ENCODE results near the gene SENP8. TPM values are rescaled to one million over a fixed set of nuclear protein-coding genes. Genes with fewer than 3 reads are reported as not detected.
A peak's percentile ranks its signal among the peaks of the same experiment; 100 is the strongest.

SENP8 gene
- total RNA-seq, 2 experiments from 2014 or later: 0.69 to 4.6 TPM

GRCh38 chr15:72153269-72154000 is 35.2 kb downstream of the SENP8 start:
- intact Hi-C loops (cut with micrococcal nuclease; ENCODE audit: unreplicated experiment): no loop called here
- no peaks in the 10 kb centered on the region for H3K9me3 ChIP-seq (ENCODE audit: low read length)
- ChIA-PET CTCF (ENCODE audit: unreplicated experiment) (interaction anchor here (1.1 kb wide), 1 partner anchor 111 kb away, joined by 3 read pairs; no protein-coding TSS in a partner anchor), POLR2A (interaction anchor here (0.5 to 0.7 kb wide), 7 partner anchors 35 to 1132 kb away, joined by 3 to 7 read pairs (median 4); partner anchors contain the start of gene SENP8)
- H3K4me2 ChIP-seq (ENCODE audit: low read length): no peak overlapping the region
- TF ChIP-seq EZH2phosphoT487 (IDR thresholded peaks at IDR 0.05; ENCODE audit: borderline replicate concordance, low read depth, low read length) (no peak), CTCF (conservative IDR thresholded peaks at IDR 0.05; ENCODE audit: low read length) (no peak)
- H3K27ac ChIP-seq (ENCODE audit: low read depth, low read length, poor library complexity, severe bottlenecking): no peak overlapping the region
- H3K36me3 ChIP-seq (ENCODE audit: insufficient read depth, low read length): no peaks in the 10 kb centered on the region
- H3K79me2 ChIP-seq (ENCODE audit: insufficient read depth, low read depth, low read length): no peaks in the 10 kb centered on the region
- no peaks in the 10 kb centered on the region for H3K9me2 ChIP-seq (ENCODE audit: insufficient read depth, low read length)
- no peaks in the 10 kb centered on the region for H4K20me1 ChIP-seq (ENCODE audit: insufficient read depth, low read length)
- no TSS peak for BruUV-seq (replicated peaks)
- no peak for DNase-seq (ENCODE audit: low spot score)
- peaks cover 6% of the 10 kb centered on the region for H3K4me1 ChIP-seq (ENCODE audit: insufficient read depth, low read length, poor library complexity, severe bottlenecking)
- H3K4me3 ChIP-seq (ENCODE audit: low read depth, low read length, poor library complexity, severe bottlenecking): no peak overlapping the region
- no peak overlapping the region for H2AFZ ChIP-seq (ENCODE audit: low read length)

GRCh38 chr15:72154316-72154715 is 36.1 kb downstream of the SENP8 start:
- Histone ChIP-seq H3K4me1 (ENCODE audit: insufficient read depth, low read length, poor library complexity, severe bottlenecking) (peaks cover 6% of the 10 kb centered on the region), H3K79me2 (ENCODE audit: insufficient read depth, low read depth, low read length) (no peaks in the 10 kb centered on the region), H3K9me2 (ENCODE audit: insufficient read depth, low read length) (no peaks in the 10 kb centered on the region), H3K27ac (ENCODE audit: low read depth, low read length, poor library complexity, severe bottlenecking) (no peak overlapping the region), H3K4me2 (ENCODE audit: low read length) (no peak overlapping the region), H3K36me3 (ENCODE audit: insufficient read depth, low read length) (no peaks in the 10 kb centered on the region), H3K9me3 (ENCODE audit: low read length) (no peaks in the 10 kb centered on the region), H3K4me3 (ENCODE audit: low read depth, low read length, poor library complexity, severe bottlenecking) (no peak overlapping the region), H2AFZ (ENCODE audit: low read length) (no peak overlapping the region), H4K20me1 (ENCODE audit: insufficient read depth, low read length) (no peaks in the 10 kb centered on the region)
- BruUV-seq (replicated peaks): no TSS peak
- ChIA-PET CTCF (ENCODE audit: unreplicated experiment) (interaction anchor here (0.6 to 1.1 kb wide), 3 partner anchors 14 to 362 kb away, joined by 3 read pairs; no protein-coding TSS in a partner anchor), POLR2A (no interaction called here)
- no peak for DNase-seq (ENCODE audit: low spot score)
- intact Hi-C loops (cut with micrococcal nuclease; ENCODE audit: unreplicated experiment): no loop called here
- no peak for TF ChIP-seq CTCF (conservative IDR thresholded peaks at IDR 0.05; ENCODE audit: low read length)
- TF ChIP-seq EZH2phosphoT487 (IDR thresholded peaks at IDR 0.05; ENCODE audit: borderline replicate concordance, low read depth, low read length): no peak

GRCh38 chr15:72155003-72155621 is 36.9 kb downstream of the SENP8 start:
- Histone ChIP-seq H3K9me2 (ENCODE audit: insufficient read depth, low read length) (no peaks in the 10 kb centered on the region), H3K9me3 (ENCODE audit: low read length) (no peaks in the 10 kb centered on the region), H4K20me1 (ENCODE audit: insufficient read depth, low read length) (no peaks in the 10 kb centered on the region), H3K36me3 (ENCODE audit: insufficient read depth, low read length) (no peaks in the 10 kb centered on the region), H3K4me1 (ENCODE audit: insufficient read depth, low read length, poor library complexity, severe bottlenecking) (peaks cover 6% of the 10 kb centered on the region), H2AFZ (ENCODE audit: low read length) (peak overlapping the region; percentile 87; the same call in 1 of the 2 replicates), H3K4me2 (ENCODE audit: low read length) (peak overlapping the region; percentile 73), H3K27ac (ENCODE audit: low read depth, low read length, poor library complexity, severe bottlenecking) (no peak overlapping the region), H3K79me2 (ENCODE audit: insufficient read depth, low read depth, low read length) (no peaks in the 10 kb centered on the region), H3K4me3 (ENCODE audit: low read depth, low read length, poor library complexity, severe bottlenecking) (no peak overlapping the region)
- intact Hi-C loops (cut with micrococcal nuclease; ENCODE audit: unreplicated experiment): loop anchor here (5.0 kb wide), 1 partner anchor 263 kb away; no protein-coding TSS in a partner anchor
- ChIA-PET POLR2A (no interaction called here), CTCF (ENCODE audit: unreplicated experiment) (no interaction called here)
- no peak for TF ChIP-seq CTCF (conservative IDR thresholded peaks at IDR 0.05; ENCODE audit: low read length)
- no peak for TF ChIP-seq EZH2phosphoT487 (IDR thresholded peaks at IDR 0.05; ENCODE audit: borderline replicate concordance, low read depth, low read length)
- DNase-seq (ENCODE audit: low spot score): no peak
- BruUV-seq (replicated peaks): no TSS peak
